Measurements from ENCODE around the gene KDM5D.

Gene KDM5D

GRCh38 chrY:19744381-19745378, at the start of gene KDM5D:
Gene KDM5D, minus strand, starts transcription at chrY:19744726. Its CDS starts 192 bp downstream, at chrY:19744534.
- FAIRE-seq, result no peak

DNA sequence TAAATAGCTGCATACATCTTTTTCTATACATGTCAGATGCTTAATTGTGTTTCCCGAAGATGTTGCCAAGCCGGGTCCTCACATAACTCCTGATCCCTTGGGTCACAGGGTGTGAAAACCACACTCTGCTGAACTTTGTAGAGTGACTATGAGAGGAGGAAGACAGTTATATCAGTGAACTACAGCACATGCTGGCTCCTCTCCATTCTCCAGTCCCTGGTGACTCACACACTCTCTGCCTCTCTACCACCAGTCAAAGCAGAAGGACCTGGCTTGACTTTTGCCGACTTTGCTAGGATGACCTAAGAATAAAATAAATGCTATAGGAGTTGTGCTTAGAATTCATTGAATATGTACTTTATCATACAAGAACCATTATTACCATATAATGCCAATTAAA, 23.8 kb upstream of the KDM5D start:
- no peak for FAIRE-seq

DNA sequence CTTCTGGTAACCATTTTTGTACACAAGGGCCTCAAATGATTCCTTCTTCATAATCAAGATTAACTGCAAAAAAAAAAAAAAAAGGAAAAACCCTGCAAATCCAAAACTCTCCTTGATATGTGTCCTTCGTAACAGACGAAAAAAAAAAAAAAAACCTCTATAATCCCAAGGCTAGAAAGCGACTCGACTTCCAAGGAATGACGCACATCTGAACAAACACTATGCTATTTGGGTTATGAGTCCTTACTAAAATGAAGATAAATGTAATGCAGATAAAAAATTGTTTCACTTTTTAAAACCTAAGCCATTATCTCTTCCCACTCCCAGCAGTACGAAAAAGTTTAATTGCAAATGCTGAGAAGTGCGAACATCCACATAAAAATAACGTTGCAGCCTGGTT, 1.2 kb downstream of the KDM5D start:
- no peak for FAIRE-seq

GRCh38 chrY:19742153-19742552, 2.4 kb downstream of the KDM5D start:
- FAIRE-seq, result no peak

GRCh38 chrY:19734425-19734824, 10.1 kb downstream of the KDM5D start:
- FAIRE-seq, result no peak

GRCh38 chrY:19717950-19718349, 26.6 kb downstream of the KDM5D start:
- FAIRE-seq, result no peak

GRCh38 chrY:19717146-19717545, 27.4 kb downstream of the KDM5D start:
- no peak for FAIRE-seq

- no peak for FAIRE-seq
Measured at GRCh38 chrY:19715226-19715625, 29.3 kb downstream of the KDM5D start.

DNA sequence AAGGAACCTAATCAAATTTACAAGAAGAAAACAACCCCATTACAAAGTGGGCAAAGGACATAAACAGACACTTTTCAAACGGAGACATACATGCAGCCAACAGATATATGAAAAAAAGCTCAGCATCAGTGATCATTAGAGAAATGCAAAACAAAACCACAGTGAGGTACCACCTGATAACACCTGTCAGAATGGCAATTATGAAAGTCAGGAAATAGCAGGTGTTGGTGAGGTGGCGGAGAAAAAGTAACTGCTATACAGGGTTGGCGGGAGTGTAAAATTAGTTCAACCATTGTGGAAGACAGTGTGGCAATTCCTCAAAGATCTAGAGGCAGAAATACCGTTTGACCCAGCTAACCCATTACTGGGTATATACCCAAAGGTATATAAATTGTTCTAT, 31.1 kb downstream of the KDM5D start:
- no peak for FAIRE-seq

DNA sequence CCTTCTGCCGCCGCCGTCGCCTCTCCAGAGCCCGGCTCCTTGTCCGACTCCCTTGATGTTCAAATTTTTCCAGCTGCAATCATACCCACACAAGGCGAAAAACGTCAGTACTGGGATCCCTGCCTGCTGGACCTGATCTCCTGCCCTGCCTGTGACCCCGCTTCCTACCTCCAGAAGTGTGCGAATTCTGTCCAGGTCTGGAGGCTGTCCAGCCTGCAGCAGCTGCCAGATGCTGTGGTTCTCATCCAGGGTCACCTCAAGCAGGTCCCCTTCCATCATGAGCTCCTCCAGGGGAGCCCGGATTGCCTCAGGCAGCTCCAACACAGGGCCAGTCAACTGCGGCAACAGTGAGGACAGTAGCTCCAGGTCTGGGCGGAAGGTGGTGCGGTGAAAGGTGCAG, 38.3 kb downstream of the KDM5D start:
- FAIRE-seq, result no peak

GRCh38 chrY:19698495-19698894, 46.0 kb downstream of the KDM5D start:
- FAIRE-seq, result no peak

- no peak for FAIRE-seq
Measured at GRCh38 chrY:19680821-19681220, 63.7 kb downstream of the KDM5D start.

All from islet of Langerhans (tissue), 1 donor.